ENCODE data around the gene PTGFRN. TPM values are rescaled to one million over a fixed set of nuclear protein-coding genes. Genes with fewer than 3 reads are reported as not detected.

Gene PTGFRN
- total and polyA plus RNA-seq, 8 donors: 38.1 to 77.5 (median 67.9) TPM

DNA sequence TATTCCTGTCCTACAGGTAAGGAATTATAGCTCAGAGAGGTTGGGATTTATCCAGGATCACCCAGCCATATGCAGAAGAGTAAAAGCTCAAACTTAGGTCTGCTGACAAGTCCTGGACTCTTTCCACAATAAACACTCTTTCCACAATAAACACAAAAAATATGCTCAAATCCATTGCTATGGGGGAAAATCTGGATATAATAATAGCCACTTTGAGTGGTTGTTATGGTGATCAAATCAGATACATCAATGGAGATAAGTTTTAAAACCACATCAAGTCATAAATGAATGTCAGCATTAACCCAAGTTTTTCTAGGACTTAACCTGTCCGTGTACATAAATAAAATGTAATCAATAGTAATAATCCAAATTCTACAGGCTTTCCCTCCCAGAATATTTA lies 128.1 kb downstream of the PTGFRN start:
- Histone ChIP-seq H3K27ac (no peak overlapping the region), H3K4me1 (no peaks in the 10 kb centered on the region), H3K27me3 (no peaks in the 10 kb centered on the region), H3K36me3 (peaks cover 0 to 11% of the 10 kb centered on the region in 2 donors), H3K4me3 (no peak overlapping the region), H3K9me3 (no peaks in the 10 kb centered on the region)
- ATAC-seq (no peak), DNase-seq (no peak)
- intact Hi-C loops (cut with DNase I): no loop called here
- TF ChIP-seq, protein P1, sequence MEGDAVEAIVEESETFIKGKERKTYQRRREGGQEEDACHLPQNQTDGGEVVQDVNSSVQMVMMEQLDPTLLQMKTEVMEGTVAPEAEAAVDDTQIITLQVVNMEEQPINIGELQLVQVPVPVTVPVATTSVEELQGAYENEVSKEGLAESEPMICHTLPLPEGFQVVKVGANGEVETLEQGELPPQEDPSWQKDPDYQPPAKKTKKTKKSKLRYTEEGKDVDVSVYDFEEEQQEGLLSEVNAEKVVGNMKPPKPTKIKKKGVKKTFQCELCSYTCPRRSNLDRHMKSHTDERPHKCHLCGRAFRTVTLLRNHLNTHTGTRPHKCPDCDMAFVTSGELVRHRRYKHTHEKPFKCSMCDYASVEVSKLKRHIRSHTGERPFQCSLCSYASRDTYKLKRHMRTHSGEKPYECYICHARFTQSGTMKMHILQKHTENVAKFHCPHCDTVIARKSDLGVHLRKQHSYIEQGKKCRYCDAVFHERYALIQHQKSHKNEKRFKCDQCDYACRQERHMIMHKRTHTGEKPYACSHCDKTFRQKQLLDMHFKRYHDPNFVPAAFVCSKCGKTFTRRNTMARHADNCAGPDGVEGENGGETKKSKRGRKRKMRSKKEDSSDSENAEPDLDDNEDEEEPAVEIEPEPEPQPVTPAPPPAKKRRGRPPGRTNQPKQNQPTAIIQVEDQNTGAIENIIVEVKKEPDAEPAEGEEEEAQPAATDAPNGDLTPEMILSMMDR (IDR thresholded peaks at IDR 0.05): no peak

DNA sequence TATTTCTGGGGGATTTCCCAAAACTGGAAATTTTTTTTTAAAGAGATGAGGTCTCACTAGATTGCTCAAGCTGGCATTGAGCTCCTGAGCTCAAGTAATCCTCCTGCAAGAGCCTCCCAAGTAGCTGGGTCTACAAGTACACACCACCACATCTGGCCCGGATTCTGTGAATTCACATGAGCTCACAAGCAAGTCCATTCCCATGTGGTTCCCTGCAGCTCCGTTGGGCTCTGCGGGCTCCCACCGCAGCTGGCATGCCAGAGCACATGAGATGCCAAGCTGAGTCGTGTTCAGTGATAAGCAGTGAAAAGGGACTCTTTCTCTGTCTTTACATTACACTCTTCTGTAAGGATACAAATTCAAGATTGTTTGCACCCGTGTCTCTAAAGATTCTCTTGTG lies 128.5 kb downstream of the PTGFRN start:
- H3K27ac ChIP-seq: no peak overlapping the region
- DNase-seq: no peak
- no peaks in the 10 kb centered on the region for H3K9me3 ChIP-seq
- H3K4me3 ChIP-seq: no peak overlapping the region
- intact Hi-C loops (cut with DNase I): no loop called here
- H3K36me3 ChIP-seq: peaks cover 0 to 11% of the 10 kb centered on the region in 2 donors
- ATAC-seq: no peak
- no peaks in the 10 kb centered on the region for H3K4me1 ChIP-seq
- TF ChIP-seq, protein P1 (IDR thresholded peaks at IDR 0.05): no peak
- H3K27me3 ChIP-seq: no peaks in the 10 kb centered on the region

Other genes with a start within 250 kb of the PTGFRN start
- gene IGSF3, start 242.2 kb upstream of the PTGFRN start, total RNA-seq: 10 to 100 TPM; 12.6 to 21.6 TPM
- gene IGSF3, start 242.2 kb upstream of the PTGFRN start, polyA plus RNA-seq (ENCODE audit: insufficient read length in 6 of 6): 10 to 100 TPM; 31.6 to 52.4 (median 51.1) TPM
- 10 to 100 TPM in 1 of 2 donors, 1 to 10 TPM in 1; 4.6 to 12.4 TPM for gene CD2, start 155.5 kb upstream of the PTGFRN start, total RNA-seq
- under 1 TPM; 0.20 to 0.73 (median 0.50) TPM for gene CD2, start 155.5 kb upstream of the PTGFRN start, polyA plus RNA-seq (ENCODE audit: insufficient read length in 6 of 6)
- gene CD101, start 91.8 kb downstream of the PTGFRN start, total RNA-seq: 1 to 10 TPM; 2.7 to 8.3 TPM
- 1 to 10 TPM; 1.7 to 2.5 (median 2.4) TPM for gene CD101, start 91.8 kb downstream of the PTGFRN start, polyA plus RNA-seq (ENCODE audit: insufficient read length in 6 of 6)
- gene TTF2, start 150.4 kb downstream of the PTGFRN start, total RNA-seq: 10 to 100 TPM; 21.0 to 21.1 TPM
- gene TTF2, start 150.4 kb downstream of the PTGFRN start, polyA plus RNA-seq (ENCODE audit: insufficient read length in 6 of 6): 10 to 100 TPM; 22.4 to 30.7 (median 25.3) TPM
- 1 to 10 TPM; 2.6 to 5.1 TPM for gene TRIM45, start 211.8 kb downstream of the PTGFRN start, total RNA-seq
- gene TRIM45, start 211.8 kb downstream of the PTGFRN start, polyA plus RNA-seq (ENCODE audit: insufficient read length in 6 of 6): 10 to 100 TPM; 16.0 to 18.9 (median 18.0) TPM

Data from left lung (tissue), 10 donors.